K562 (cell line): ENCODE data around the gene MTERF2. TPM values are rescaled to one million over a fixed set of nuclear protein-coding genes. Genes with fewer than 3 reads are reported as not detected.

Source experiments
- BMI1 ChIP-seq: fragments of 150-350 bp; IDR thresholded peaks from 2 replicates; pipeline ENCODE4 v1.6.1; 2014; ENCODE audit warnings: low read length
- BRD4 ChIP-seq: fragments of 200-600 bp; sonication (generic); IDR thresholded peaks from 2 replicates; pipeline ENCODE4 v1.6.1; 2017; ENCODE audit warnings: inconsistent platforms
- CAMTA2 ChIP-seq: fragments of 250-450 bp; sonication (Bioruptor Pico); conservative IDR thresholded peaks from 2 replicates; pipeline ENCODE4 v1.5.1; 2022
- CREB1 ChIP-seq, 2 experiments: sonication (generic) in 1 of 2; formaldehyde crosslinking in 1 of 2; IDR thresholded peaks; 2 replicates each; pipeline versions ENCODE4 v1.6.1 to v1.8.0; 2012 to 2022; ENCODE audit warnings: inconsistent platforms in 1 of 2, mild to moderate bottlenecking in 1 of 2, missing genetic modification reagents in 1 of 2, moderate library complexity in 1 of 2
- ELF1 ChIP-seq: fragments of 200-800 bp; sonication (Bioruptor generic); IDR thresholded peaks from 2 replicates; pipeline ENCODE4 v1.6.1; 2016; ENCODE audit warnings: missing genetic modification characterization, missing compliant biosample characterization
- FOSL1 ChIP-seq: fragments of 200-800 bp; sonication (Bioruptor generic); conservative IDR thresholded peaks from 2 replicates; pipeline ENCODE4 v1.6.1; 2016; ENCODE audit warnings: missing genetic modification characterization, missing compliant biosample characterization
- GATAD2A ChIP-seq: fragments of 450-650 bp; IDR thresholded peaks from 2 replicates; pipeline ENCODE4 v1.6.1; 2017
- KDM5B ChIP-seq: fragments of 200-600 bp; sonication (generic); IDR thresholded peaks from 2 replicates; pipeline ENCODE4 v1.6.1; 2012; ENCODE audit warnings: low read depth, mild to moderate bottlenecking, moderate library complexity, low read length, control low read depth, inconsistent platforms; ENCODE audit not compliant: insufficient replicate concordance
- KLF1 ChIP-seq: fragments of 450-650 bp; IDR thresholded peaks from 2 replicates; pipeline ENCODE4 v1.6.1; 2016; ENCODE audit warnings: missing genetic modification characterization, missing compliant biosample characterization
- NFRKB ChIP-seq: fragments of 450-650 bp; IDR thresholded peaks from 2 replicates; pipeline ENCODE4 v1.6.1; 2016; ENCODE audit warnings: low read depth
- PHF21A ChIP-seq: fragments of 450-650 bp; IDR thresholded peaks from 2 replicates; pipeline ENCODE4 v1.6.1; 2017; ENCODE audit warnings: low read depth, borderline replicate concordance
- POLR2A ChIP-seq: fragments of 450-650 bp; conservative IDR thresholded peaks from 2 replicates; pipeline ENCODE4 v1.6.1; 2016
- PURB ChIP-seq: sonication (generic); formaldehyde crosslinking; IDR thresholded peaks from 2 replicates; pipeline ENCODE4 v1.9.0; 2021; ENCODE audit warnings: low read depth, mild to moderate bottlenecking, missing genetic modification reagents
- RAD21 ChIP-seq, 2 experiments: fragments of 250-450 bp in 1 of 2; fragments of 450-650 bp in 1 of 2; sonication (Bioruptor Pico) in 1 of 2; formaldehyde crosslinking in 1 of 2; IDR thresholded peaks in 1 of 2; conservative IDR thresholded peaks in 1 of 2; 2 replicates each; pipeline versions ENCODE4 v1.4.0 to v1.8.0; 2020 to 2022; ENCODE audit warnings: mild to moderate bottlenecking in 2 of 2, moderate library complexity in 1 of 2
- RBBP5 ChIP-seq: fragments of 200-600 bp; sonication (generic); IDR thresholded peaks from 2 replicates; pipeline ENCODE4 v1.6.1; 2012; ENCODE audit warnings: borderline replicate concordance, mild to moderate bottlenecking, low read length, control low read depth, inconsistent platforms; ENCODE audit not compliant: insufficient read depth, poor library complexity, severe bottlenecking
- RBFOX2 ChIP-seq: fragments of 200-400 bp; formaldehyde crosslinking; IDR thresholded peaks from 2 replicates; pipeline ENCODE4 v1.6.1; 2017; ENCODE audit warnings: low read depth, mild to moderate bottlenecking, low read length, moderate library complexity
- RBM22 ChIP-seq: fragments of 200-400 bp; formaldehyde crosslinking; IDR thresholded peaks from 2 replicates; pipeline ENCODE4 v1.6.1; 2018; ENCODE audit warnings: low read length, low read depth; ENCODE audit not compliant: poor library complexity, severe bottlenecking
- RBM39 ChIP-seq: fragments of 200-400 bp; formaldehyde crosslinking; optimal IDR thresholded peaks from 2 replicates; pipeline ENCODE3; 2018; ENCODE audit warnings: low read depth, low read length
- STAT5B ChIP-seq: fragments of 250-450 bp; sonication (Bioruptor Pico); IDR thresholded peaks from 2 replicates; pipeline ENCODE4 v1.8.0; 2021; ENCODE audit warnings: mild to moderate bottlenecking, inconsistent platforms
- ZKSCAN8 ChIP-seq: fragments of 200-800 bp; sonication (Bioruptor generic); IDR thresholded peaks from 2 replicates; pipeline ENCODE4 v1.6.1; 2016; ENCODE audit warnings: missing genetic modification characterization, missing compliant biosample characterization
- ZNF668 ChIP-seq: fragments of 250-450 bp; sonication (Bioruptor Pico); IDR thresholded peaks from 2 replicates; pipeline ENCODE4 v1.8.0; 2022; ENCODE audit warnings: mild to moderate bottlenecking, inconsistent platforms
- polyA plus RNA-seq, 8 experiments: library from polyadenylated mRNA; depleted of rRNA in 4 of 8; stranded (reverse) in 5 of 8; unstranded in 3 of 8; fragments of >200 nt; fragmentation: Nextera tagmentation in 2 of 8; fragmentation: Illumina TruSeq in 1 of 8; extraction: Ambion mirVana in 2 of 8; extraction: Trizol in 1 of 8; gene quantifications; 2 replicates each; pipeline versions ENCODE4 v1.2.1 to v1.2.3, GENCODE V29; 2011 to 2014; ENCODE audit warnings: inconsistent platforms in 1 of 8, missing spikeins in 1 of 8
- total RNA-seq, 7 experiments: library from RNA; depleted of rRNA in 6 of 7; stranded (reverse); fragments of >200 nt in 6 of 7; fragmentation: Illumina TruSeq in 2 of 7; extraction: Trizol in 2 of 7; gene quantifications; 2 replicates each; pipeline versions ENCODE4 v1.2.1 to v1.2.3, GENCODE V29; 2011 to 2021; ENCODE audit warnings: low replicate concordance in 1 of 7
- TF ChIP-seq, protein P1 (sequence below), 2 experiments: IDR thresholded peaks in 1 of 2; conservative IDR thresholded peaks in 1 of 2; 2 replicates each; pipeline ENCODE4 v1.6.1; 2016; ENCODE audit warnings: low read depth in 2 of 2, mild to moderate bottlenecking in 1 of 2, missing compliant biosample characterization in 1 of 2, missing genetic modification characterization in 1 of 2, moderate library complexity in 1 of 2
- TF ChIP-seq, protein P2 (sequence below): sonication (generic); formaldehyde crosslinking; IDR thresholded peaks from 2 replicates; pipeline ENCODE4 v1.8.0; 2022; ENCODE audit warnings: mild to moderate bottlenecking, missing genetic modification reagents

Gene MTERF2
- total and polyA plus RNA-seq, 9 of the 15 experiments (the other 6 are each of a cell fraction or from before 2014, with no cell fraction given): 10.0 to 63.2 (median 33.2) TPM

DNA sequence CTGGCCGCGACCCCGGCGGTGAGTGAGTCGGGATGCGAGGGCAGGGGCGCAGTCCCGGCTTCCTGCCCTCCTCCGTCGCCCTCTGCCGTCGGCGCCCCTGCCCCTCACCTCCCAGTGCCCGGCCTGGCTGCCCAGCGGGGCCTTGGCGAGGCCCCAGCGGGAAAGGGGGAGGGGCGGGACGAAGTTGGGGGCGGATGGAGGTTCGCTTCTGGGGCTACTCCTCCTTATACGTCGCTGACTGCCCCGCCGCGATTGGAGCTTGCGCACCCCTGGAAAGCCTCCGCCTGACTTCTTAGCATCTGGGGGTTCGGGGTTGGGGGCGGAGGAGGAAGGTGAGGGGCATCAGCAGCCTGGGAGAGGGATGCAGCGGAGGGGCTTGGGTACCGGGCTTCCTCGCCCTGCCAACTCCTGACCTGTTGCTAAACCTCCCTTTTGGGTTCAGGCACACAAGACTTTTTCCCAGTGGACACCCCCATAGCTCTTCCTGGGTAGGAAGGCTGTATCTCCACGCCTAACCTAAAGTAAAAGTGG lies 30.8 kb downstream of the MTERF2 start (continued):
- TF ChIP-seq, protein P1, sequence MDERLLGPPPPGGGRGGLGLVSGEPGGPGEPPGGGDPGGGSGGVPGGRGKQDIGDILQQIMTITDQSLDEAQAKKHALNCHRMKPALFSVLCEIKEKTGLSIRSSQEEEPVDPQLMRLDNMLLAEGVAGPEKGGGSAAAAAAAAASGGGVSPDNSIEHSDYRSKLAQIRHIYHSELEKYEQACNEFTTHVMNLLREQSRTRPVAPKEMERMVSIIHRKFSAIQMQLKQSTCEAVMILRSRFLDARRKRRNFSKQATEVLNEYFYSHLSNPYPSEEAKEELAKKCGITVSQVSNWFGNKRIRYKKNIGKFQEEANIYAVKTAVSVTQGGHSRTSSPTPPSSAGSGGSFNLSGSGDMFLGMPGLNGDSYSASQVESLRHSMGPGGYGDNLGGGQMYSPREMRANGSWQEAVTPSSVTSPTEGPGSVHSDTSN (CRISPR knock-in tag; IDR thresholded peaks at IDR 0.05; ENCODE audit: low read depth): no peak
- TF ChIP-seq, protein P1 (tag; conservative IDR thresholded peaks at IDR 0.05; ENCODE audit: low read depth): no peak
- TF ChIP-seq BMI1 (no peak), KLF1 (no peak), STAT5B (no peak), RBM39 (no peak), RBM22 (peak; percentile 74), GATAD2A (peak; percentile 38; the same call in 1 of the 2 replicates), RBFOX2 (peak; percentile 54), KDM5B (peak; percentile 74), PURB (no peak), RBBP5 (peak; percentile 3), POLR2A (0 out of 2 replicates have a peak, but pooled peaks have one; percentile 15), FOSL1 (0 out of 2 replicates have a peak, but pooled peaks have one; percentile 6), RAD21 (CRISPR knock-in tag; conservative IDR thresholded peaks at IDR 0.05 in 1 of 2, IDR thresholded peaks at IDR 0.05 in 1 of 2) (peak in 1 of 2 experiments; percentile 21; a peak in 3 of 4 replicates), ELF1 (tag) (peak; percentile 53; the same call in 1 of the 2 replicates), CAMTA2 (0 out of 2 replicates have a peak, but pooled peaks have one; percentile 24), PHF21A (no peak), CREB1 (IDR thresholded peaks at IDR 0.05) (peak; percentile 36; the same call in 1 of the 2 replicates), CREB1 (CRISPR knock-in tag; IDR thresholded peaks at IDR 0.05) (no peak), ZNF668 (CRISPR knock-in tag) (no peak), ZKSCAN8 (CRISPR knock-in tag) (no peak), NFRKB (0 out of 2 replicates have a peak, but pooled peaks have one; percentile 10), BRD4 (peak; percentile 64; the same call in 1 of the 2 replicates)
- TF ChIP-seq, protein P2, sequence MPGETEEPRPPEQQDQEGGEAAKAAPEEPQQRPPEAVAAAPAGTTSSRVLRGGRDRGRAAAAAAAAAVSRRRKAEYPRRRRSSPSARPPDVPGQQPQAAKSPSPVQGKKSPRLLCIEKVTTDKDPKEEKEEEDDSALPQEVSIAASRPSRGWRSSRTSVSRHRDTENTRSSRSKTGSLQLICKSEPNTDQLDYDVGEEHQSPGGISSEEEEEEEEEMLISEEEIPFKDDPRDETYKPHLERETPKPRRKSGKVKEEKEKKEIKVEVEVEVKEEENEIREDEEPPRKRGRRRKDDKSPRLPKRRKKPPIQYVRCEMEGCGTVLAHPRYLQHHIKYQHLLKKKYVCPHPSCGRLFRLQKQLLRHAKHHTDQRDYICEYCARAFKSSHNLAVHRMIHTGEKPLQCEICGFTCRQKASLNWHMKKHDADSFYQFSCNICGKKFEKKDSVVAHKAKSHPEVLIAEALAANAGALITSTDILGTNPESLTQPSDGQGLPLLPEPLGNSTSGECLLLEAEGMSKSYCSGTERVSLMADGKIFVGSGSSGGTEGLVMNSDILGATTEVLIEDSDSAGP (CRISPR knock-in tag): no peak
